Measurements from ENCODE around the gene YIF1B. TPM values are rescaled to one million over a fixed set of nuclear protein-coding genes. Genes with fewer than 3 reads are reported as not detected.

Gene YIF1B
- total and polyA plus RNA-seq, 2 donors (not counting 3 experiments of a cell fraction or from before 2014, with no cell fraction given): 85.8 to 249 TPM

- intact Hi-C loops (cut with micrococcal nuclease): loop anchor here (10.0 kb wide), 1 partner anchor 187 kb away; no protein-coding TSS in a partner anchor
- no peak overlapping the region for H3K9ac ChIP-seq (replicated peaks; ENCODE audit: extremely low read depth, insufficient read depth, low read length)
Measured at GRCh38 chr19:38331728-38332127, 16.0 kb upstream of the YIF1B start.

GRCh38 chr19:38329651-38330050 lies 13.9 kb upstream of the YIF1B start:
- dilution Hi-C loops (cut with MboI; ENCODE audit: extremely low pct_ligation_motif_present, low sequenced_read_pairs) (no loop called here), intact Hi-C loops (cut with micrococcal nuclease) (loop anchor here (10.0 kb wide), 1 partner anchor 185 kb away; no protein-coding TSS in a partner anchor)
- no peaks in the 10 kb centered on the region for H3K79me2 ChIP-seq (ENCODE audit: control insufficient read depth, insufficient read depth, low read length)
- FAIRE-seq: no peak
- H3K4me2 ChIP-seq (ENCODE audit: insufficient read depth, low read length): no peak overlapping the region
- no peaks in the 10 kb centered on the region for H4K20me1 ChIP-seq (replicated peaks; ENCODE audit: control insufficient read depth, extremely low read depth, insufficient read depth, low read length)
- TF ChIP-seq CTCF (IDR thresholded peaks at IDR 0.05; ENCODE audit: extremely low read depth in 1 of 2, insufficient read depth in 1 of 2, low read depth in 1 of 2, low read length in 2 of 2) (no peak), FOS (IDR thresholded peaks at IDR 0.05; ENCODE audit: borderline replicate concordance, insufficient read depth, low read length) (no peak), POLR2AphosphoS5 (IDR thresholded peaks at IDR 0.05; ENCODE audit: insufficient read depth, low read depth, low read length) (no peak), MAX (IDR thresholded peaks at IDR 0.05; ENCODE audit: insufficient read depth, insufficient read length) (no peak)
- no peak for DNase-seq (ENCODE audit: low read depth, low spot score)
- BruUV-seq (replicated peaks): no TSS peak
- H3K9me3 ChIP-seq (replicated peaks; ENCODE audit: control insufficient read depth, insufficient read depth, low read length): no peaks in the 10 kb centered on the region
- H3K36me3 ChIP-seq (ENCODE audit: control insufficient read depth in 2 of 2, extremely low read depth in 1 of 2, insufficient read depth in 2 of 2, low read length in 2 of 2): peaks cover 0 to 20% of the 10 kb centered on the region in 2 experiments
- H3K9me1 ChIP-seq (replicated peaks; ENCODE audit: control insufficient read depth, extremely low read depth, insufficient read depth, low read length): no peaks in the 10 kb centered on the region
- H3K4me3 ChIP-seq (replicated peaks in 1 of 3; ENCODE audit: insufficient read depth in 1 of 3, low read depth in 1 of 3, low read length in 3 of 3): no peak overlapping the region
- no peak overlapping the region for H3K9ac ChIP-seq (replicated peaks; ENCODE audit: extremely low read depth, insufficient read depth, low read length)
- no peaks in the 10 kb centered on the region for H3K4me1 ChIP-seq (ENCODE audit: control insufficient read depth, extremely low read depth, insufficient read depth, low read length)
- no peak overlapping the region for H3K27ac ChIP-seq (ENCODE audit: insufficient read depth, low read depth, low read length)
- CTCF ChIA-PET: interaction anchor here (1.2 to 1.3 kb wide), 2 partner anchors 86 to 427 kb away, joined by 3 to 8 read pairs; no protein-coding TSS in a partner anchor
- no peaks in the 10 kb centered on the region for H3K27me3 ChIP-seq (ENCODE audit: control insufficient read depth in 2 of 2, insufficient read depth in 2 of 2, low read length in 2 of 2)
- H2AFZ ChIP-seq (ENCODE audit: low read depth, low read length): no peak overlapping the region
- POLR2A ChIA-PET: no interaction called here

More at GRCh38 chr19:38331728-38332127, 16.0 kb upstream of the YIF1B start:
- POLR2A ChIA-PET: no interaction called here
- DNase-seq (ENCODE audit: low read depth, low spot score): no peak
- Histone ChIP-seq H3K4me3 (replicated peaks in 1 of 3; ENCODE audit: insufficient read depth in 1 of 3, low read depth in 1 of 3, low read length in 3 of 3) (no peak overlapping the region), H3K9me3 (replicated peaks; ENCODE audit: control insufficient read depth, insufficient read depth, low read length) (no peaks in the 10 kb centered on the region), H3K9me1 (replicated peaks; ENCODE audit: control insufficient read depth, extremely low read depth, insufficient read depth, low read length) (no peaks in the 10 kb centered on the region), H3K27ac (ENCODE audit: insufficient read depth, low read depth, low read length) (no peak overlapping the region), H2AFZ (ENCODE audit: low read depth, low read length) (no peak overlapping the region), H3K27me3 (ENCODE audit: control insufficient read depth in 2 of 2, insufficient read depth in 2 of 2, low read length in 2 of 2) (no peaks in the 10 kb centered on the region), H3K4me2 (ENCODE audit: insufficient read depth, low read length) (no peak overlapping the region), H4K20me1 (replicated peaks; ENCODE audit: control insufficient read depth, extremely low read depth, insufficient read depth, low read length) (no peaks in the 10 kb centered on the region), H3K4me1 (ENCODE audit: control insufficient read depth, extremely low read depth, insufficient read depth, low read length) (no peaks in the 10 kb centered on the region), H3K36me3 (ENCODE audit: control insufficient read depth in 2 of 2, extremely low read depth in 1 of 2, insufficient read depth in 2 of 2, low read length in 2 of 2) (peaks cover 0 to 12% of the 10 kb centered on the region in 2 experiments), H3K79me2 (ENCODE audit: control insufficient read depth, insufficient read depth, low read length) (no peaks in the 10 kb centered on the region)
- TF ChIP-seq POLR2A (IDR thresholded peaks at IDR 0.05; ENCODE audit: low read depth, low read length) (no peak), FOS (IDR thresholded peaks at IDR 0.05; ENCODE audit: borderline replicate concordance, insufficient read depth, low read length) (no peak)
- dilution Hi-C loops (cut with MboI; ENCODE audit: extremely low pct_ligation_motif_present, low sequenced_read_pairs): no loop called here
- FAIRE-seq: no peak
- BruUV-seq (replicated peaks): no TSS peak
- CTCF ChIA-PET: interaction anchor here (1.7 to 2.7 kb wide), 2 partner anchors 76 to 98 kb away, joined by 5 to 8 read pairs; no protein-coding TSS in a partner anchor
